GDM1 (cell line): ENCODE data around the gene MLYCD.

Experiments
- DNase-seq: peaks from one replicate; lab custom pipeline; 2025; lab: John Stamatoyannopoulos, UW

The MLYCD gene

DNA sequence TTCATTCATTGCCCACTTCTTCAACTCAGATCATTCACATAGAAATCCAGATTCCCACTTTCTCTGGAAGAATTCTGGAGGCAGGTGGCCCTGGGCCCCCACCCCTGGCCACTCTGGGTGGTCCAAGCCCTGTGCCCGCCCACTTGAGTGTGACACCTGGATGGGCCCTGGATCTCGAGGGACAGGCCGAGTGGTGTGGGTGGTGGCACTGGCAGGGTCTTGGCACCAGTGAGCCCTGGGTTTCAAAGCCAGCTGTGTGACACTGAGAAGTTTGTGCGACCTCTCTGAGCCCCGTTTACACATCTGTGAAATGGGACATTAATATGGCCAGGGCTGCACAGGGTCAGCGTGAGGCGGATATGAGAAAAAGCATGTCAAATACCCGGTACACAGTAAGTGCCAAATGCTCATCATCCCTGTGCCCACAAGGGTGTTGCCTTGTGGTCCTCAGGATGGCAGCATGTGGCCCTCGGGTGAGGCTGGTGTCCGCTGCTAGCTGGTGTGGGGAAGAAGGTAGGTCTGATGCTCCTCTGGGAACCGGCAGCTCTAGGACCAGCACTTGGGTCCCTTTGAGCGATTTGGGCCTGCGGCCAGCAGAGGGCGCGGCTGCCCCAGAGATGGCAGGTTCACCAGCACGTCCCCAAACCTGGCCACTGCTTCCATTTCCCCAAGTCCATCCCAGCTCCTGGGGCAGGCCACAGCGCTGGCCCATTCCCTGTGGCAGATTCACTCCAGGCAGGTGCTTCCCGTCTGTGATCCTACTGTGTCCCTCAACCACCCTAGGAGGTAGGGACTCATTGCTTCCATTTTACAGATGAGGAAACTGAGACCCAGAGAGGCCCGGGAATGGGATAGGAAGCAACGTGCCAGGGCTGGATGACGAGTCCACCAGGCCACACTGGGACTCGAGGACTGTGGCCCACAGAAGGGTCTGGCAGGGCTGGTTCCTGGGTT lies 57.7 kb downstream of the MLYCD start:
- DNase-seq = peak; percentile 8

DNA sequence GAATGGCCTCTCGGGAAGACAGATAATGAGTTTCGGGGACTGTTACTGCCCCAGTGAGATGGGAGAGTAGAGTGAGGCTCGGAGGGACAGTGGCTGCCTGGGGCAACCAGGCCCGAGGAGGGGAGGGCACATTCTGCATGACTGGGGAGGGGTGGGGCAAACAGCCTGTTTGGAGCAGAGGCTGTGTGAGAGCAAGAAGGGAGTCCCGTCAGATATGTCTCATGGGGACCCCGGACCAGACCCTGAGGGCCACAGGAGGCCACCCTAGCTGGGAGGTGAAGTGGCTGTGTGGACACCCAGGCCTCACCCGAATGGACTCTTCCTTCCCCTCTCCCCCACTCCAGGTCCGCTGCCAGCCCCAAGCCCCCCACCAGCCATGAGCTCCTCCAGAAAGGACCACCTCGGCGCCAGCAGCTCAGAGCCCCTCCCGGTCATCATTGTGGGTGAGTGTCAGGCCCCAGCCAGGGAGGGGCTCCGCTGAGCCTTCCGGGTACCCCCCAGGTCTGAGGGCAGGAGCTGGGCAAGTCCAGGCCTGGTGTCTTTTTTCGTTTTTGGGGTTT lies 58.5 kb downstream of the MLYCD start:
- no peak for DNase-seq

DNA sequence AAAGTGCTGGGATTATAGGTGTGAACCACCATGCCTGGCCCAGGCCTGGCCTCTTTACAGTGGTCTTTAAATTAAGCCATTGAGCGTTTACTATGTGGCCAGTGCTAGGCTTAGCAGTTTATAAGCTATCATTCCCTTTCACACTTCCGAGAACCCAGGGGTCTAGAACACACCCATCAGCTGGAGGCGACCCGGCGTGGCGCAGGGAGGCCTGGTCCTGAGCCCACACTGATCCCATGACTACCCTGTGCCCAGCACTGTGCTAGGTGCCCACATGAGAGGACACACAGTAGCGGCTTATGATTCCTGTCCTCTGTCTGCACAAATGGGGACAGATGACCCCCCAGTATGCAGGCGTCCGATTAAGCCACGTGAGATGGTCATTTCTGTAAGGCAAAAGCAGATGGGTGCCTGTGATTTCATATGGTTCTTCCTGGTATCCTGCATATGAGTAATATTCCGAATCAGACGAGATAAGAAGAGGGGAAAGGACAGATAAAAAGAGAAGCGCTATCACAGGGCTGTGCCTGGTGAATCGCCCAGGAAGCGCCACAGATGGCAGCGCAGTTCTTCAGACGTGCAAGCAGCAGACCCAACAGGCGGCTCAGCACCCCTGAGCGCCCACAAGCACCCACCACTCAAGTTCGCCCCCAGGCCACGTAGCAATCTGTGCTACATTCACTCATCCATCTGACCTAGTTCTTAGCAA lies 59.4 kb downstream of the MLYCD start:
- DNase-seq = no peak

DNA sequence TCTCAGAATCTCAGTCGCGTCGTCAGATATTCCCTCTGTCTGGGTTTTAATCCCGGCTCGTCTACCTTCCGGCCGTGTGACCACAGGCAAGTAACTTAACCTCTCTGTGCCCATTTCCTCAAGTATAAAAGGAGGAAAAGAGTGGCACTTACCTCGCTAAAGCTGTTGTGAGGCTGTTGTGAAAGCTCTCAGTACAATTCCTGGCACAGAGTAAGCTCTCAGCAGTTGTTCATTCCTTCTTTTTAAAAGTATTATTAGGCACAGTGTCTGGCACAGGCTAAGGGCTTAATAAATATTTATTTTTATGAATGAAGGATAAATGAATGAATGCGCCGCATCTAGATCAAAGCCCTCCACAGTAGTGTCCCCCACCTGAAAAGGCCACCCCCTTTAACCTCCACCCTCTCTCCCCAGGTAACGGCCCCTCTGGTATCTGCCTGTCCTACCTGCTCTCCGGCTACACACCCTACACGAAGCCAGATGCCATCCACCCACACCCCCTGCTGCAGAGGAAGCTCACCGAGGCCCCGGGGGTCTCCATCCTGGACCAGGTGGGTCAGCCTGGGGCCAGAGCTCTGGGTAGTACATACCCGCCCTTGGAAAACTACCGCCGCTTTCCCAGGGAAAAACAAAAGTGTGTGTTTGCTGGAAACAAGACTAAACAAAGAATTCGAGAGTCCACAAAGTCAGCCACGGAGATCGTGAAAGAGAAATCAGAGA lies 60.1 kb downstream of the MLYCD start:
- DNase-seq = no peak

- DNase-seq = no peak
These were observed 60.9 kb downstream of the MLYCD start for GRCh38 chr16:83959656-83960434.

GRCh38 chr16:83960521-83961249 lies 61.8 kb downstream of the MLYCD start:
- DNase-seq = no peak

DNA sequence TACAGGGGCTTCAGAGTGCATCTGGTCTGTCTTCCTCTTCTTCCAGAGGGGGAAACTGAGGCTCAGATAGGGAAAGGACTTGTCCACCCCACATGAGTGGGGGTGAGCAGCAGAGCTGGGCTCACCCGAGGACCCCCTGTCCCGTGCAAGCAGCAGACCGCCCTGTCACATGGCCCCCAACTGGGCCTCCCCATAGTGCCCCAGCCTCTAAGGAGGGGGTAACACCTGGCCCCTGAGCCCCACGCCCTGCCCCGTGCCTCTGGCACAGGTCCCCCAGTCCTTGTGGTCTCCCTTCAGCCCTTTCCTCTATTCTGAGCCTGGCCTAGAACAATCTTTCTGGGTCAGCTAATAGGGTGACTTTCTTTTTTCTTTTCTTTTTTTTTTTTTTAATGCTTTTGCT lies 62.7 kb downstream of the MLYCD start:
- no peak for DNase-seq

DNA sequence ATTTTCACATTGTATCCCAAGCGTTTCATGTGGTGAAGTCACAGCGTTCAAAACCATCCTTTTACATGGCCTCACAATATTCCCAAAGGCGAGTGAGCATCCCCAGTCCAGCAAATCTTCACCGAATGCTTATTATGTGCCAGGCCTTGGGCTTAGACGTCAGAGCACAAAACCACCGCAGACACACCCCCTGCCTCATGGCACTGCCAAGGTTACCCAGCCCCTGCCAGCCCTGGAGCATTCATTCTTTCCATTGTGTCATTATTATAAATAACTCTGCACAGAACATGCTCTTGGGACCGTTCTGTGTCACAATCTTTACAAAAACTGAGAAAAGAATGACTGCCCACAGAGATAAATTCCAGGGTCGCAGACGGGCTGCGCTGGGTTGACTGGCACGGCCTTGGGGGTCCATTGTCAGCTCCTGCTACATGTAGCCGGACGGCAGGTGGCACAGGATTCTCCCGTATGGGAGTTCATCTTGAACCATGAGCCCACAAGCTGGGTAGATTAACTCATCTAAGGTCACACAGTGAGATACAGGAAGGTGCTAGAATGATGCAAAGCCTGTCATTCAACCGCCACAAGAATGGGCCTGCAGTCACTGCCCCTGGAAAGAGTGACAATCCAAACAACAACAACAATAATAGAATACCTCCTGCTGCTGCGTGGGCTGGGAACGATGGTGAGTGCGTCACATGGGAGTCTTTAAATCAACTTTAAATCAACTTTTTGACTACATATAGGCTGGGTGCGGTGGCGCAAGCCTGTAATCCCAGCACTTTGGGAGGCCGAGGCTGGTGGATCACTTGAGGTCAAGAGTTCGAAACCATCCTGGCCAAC lies 64.6 kb downstream of the MLYCD start:
- no peak for DNase-seq

DNA sequence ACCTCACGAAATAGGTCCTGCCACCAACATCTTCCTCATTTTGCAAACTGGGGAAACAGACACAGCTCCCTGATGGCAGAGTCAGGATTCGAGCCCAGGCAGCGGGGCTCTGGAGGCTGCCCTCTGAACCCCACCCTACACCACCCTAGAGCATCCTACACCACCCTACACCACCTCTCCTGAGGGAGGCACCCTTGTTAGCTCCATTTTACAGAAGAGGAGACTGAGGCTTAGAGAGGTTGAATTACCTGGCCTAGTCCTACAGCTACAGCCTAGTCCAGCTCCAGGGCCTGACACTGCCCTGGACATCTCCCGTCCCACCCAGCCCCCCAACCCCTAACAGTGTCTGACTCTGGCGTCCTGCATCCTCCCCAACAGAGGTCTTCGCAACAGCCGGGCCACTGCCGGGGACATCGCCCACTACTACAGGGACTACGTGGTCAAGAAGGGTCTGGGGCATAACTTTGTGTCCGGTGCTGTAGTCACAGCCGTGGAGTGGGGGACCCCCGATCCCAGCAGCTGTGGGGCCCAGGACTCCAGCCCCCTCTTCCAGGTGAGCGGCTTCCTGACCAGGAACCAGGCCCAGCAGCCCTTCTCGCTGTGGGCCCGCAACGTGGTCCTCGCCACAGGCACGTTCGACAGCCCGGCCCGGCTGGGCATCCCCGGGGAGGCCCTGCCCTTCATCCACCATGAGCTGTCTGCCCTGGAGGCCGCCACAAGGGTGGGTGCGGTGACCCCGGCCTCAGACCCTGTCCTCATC lies 65.9 kb downstream of the MLYCD start:
- DNase-seq = no peak

GRCh38 chr16:83965444-83966152 lies 66.7 kb downstream of the MLYCD start:
- DNase-seq = no peak

DNA sequence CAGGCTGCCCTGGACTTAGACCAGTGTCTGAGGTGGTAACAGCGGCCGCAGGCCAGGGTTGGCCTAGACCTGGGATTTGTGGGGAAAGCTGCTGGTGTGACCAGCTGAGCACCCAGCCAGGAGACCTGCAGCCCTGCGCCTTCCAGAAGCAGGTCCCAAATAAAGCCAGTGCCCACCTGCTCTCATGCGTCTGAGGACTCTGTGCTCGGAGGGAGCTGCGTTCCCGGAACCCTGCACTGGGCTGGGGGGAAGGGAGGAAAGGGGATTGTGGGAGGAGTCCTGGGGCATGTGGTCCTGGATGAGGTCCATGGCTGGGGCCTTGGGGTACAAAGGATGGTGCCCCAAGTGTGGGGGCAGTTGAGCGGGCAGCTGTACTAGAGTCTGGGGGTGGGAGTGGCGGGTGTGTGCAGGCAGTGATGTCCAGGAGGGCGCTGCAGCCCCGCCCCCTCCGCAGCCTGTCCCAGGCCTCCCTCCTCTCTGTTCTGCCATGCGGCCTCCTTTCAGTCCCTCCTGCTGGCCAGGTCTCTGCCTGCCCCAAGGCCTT lies 67.3 kb downstream of the MLYCD start:
- no peak for DNase-seq

GRCh38 chr16:83967091-83967490 lies 68.2 kb downstream of the MLYCD start:
- DNase-seq = no peak

DNA sequence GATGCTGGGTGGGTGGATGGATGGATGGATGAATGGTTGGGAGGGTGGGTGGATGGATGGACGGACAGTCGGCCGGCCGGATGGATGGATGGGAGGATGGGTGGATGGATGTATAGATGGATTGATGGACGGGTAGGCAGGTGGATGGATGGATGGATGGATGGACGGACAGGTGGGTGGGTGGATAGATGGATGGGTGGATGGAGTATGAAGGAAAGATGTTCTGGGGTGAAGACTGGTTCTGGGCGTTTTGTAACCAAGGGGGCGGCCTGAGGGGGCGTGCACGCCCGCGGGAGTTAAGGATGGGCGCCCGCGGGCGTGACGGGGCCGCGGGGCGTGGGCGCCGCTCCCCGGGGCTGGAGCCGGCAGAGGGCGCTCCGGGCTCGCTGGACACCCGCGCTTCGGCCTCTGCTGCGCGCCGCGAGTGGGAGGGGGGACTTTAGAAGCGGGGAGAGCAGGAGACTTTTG lies 69.0 kb downstream of the MLYCD start, which contains the start of gene NECAB2:
Gene NECAB2 (plus strand): TSS at position 407 of the 468 bp plus-strand sequence. CDS start 405 bp downstream, outside the sequence.
- DNase-seq = no peak

- DNase-seq = no peak
These were observed 69.5 kb downstream of the MLYCD start for GRCh38 chr16:83968306-83968851.

- DNase-seq = no peak
These were observed 70.2 kb downstream of the MLYCD start for GRCh38 chr16:83968891-83969649.

GRCh38 chr16:83969771-83970429 lies 71.0 kb downstream of the MLYCD start:
- no peak for DNase-seq
